SJSA1 (cell line): Measurements from ENCODE around the gene GALT. TPM values are rescaled to one million over a fixed set of nuclear protein-coding genes. Genes with fewer than 3 reads are reported as not detected.
A peak's percentile ranks its signal among the peaks of the same experiment; 100 is the strongest.

Experiments used
- DNase-seq, 2 experiments: peaks; one replicate each; pipeline ENCODE4 v3.0.0-alpha.2; 2015 to 2020; ENCODE audit warnings: low spot score in 2 of 2, low read depth in 1 of 2
- H3K27ac ChIP-seq: fragments of 250-450 bp; sonication (Bioruptor Pico); 2 replicates; pipeline ENCODE4 v1.5.1; 2020; ENCODE audit warnings: mild to moderate bottlenecking, moderate library complexity
- H3K27me3 ChIP-seq: fragments of 250-450 bp; sonication (Bioruptor Pico); replicated peaks from 2 replicates; pipeline ENCODE4 v1.5.1; 2020; ENCODE audit warnings: mild to moderate bottlenecking, moderate library complexity
- H3K36me3 ChIP-seq: fragments of 250-450 bp; sonication (Bioruptor Pico); 2 replicates; pipeline ENCODE4 v1.5.1; 2020; ENCODE audit warnings: mild to moderate bottlenecking
- H3K4me1 ChIP-seq: fragments of 250-450 bp; sonication (Bioruptor Pico); replicated peaks from 2 replicates; pipeline ENCODE4 v1.6.1; 2021; ENCODE audit warnings: mild to moderate bottlenecking
- H3K4me3 ChIP-seq: fragments of 250-450 bp; sonication (Bioruptor Pico); 2 replicates; pipeline ENCODE4 v1.5.1; 2020; ENCODE audit warnings: mild to moderate bottlenecking
- H3K9me3 ChIP-seq: fragments of 250-450 bp; sonication (Bioruptor Pico); replicated peaks from 2 replicates; pipeline ENCODE4 v1.5.1; 2020; ENCODE audit warnings: mild to moderate bottlenecking
- total RNA-seq: library from RNA; depleted of rRNA; stranded (reverse); fragments of >200 nt; shearing (Covaris generic); gene quantifications from 2 replicates; pipeline ENCODE4 v1.2.3, GENCODE V29; 2014; rRNA removed

The GALT gene
- 7.7 and 9.0 TPM in 2 replicates for total RNA-seq

DNA sequence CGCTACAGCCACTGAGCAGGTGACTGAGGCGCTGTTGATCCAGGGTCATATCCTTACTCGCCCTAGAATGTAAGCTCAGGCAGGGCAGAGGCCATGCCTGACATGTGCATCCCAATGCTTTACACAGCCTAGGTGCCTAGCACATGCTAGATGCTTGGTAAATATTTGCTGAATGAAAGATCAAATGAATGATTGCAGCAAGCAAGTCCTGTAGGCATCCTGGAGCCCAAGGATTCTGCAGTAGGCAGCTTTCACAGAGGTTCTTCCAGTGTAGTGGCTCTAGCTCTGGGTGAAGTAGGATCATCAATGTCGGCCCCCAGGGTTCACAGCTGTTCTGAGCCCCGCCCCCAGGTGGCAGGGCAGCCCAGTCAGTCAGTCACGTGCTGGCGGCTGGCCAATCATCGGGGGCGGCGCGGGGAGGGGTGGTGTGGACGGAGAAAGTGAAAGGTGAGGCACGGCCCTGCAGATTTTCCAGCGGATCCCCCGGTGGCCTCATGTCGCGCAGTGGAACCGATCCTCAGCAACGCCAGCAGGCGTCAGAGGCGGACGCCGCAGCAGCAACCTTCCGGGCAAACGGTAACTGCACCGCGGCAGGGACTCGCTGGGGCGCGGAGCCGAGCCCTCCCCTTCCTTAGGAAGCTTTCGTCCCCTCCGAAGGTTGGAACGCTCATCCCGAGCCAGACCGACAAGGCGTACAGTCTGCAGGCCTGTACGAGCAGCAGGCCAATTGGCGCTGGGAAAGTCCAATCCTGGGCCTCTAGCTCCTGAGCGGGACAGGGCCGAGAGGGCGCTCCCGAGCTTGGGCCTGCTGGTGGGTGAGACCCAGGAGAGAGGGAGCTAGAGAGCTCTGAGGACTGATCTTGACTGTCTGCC is at the start of gene GALT:
GALT (plus strand) TSS at position 465 of the 873 bp plus-strand sequence; CDS start at position 495, 30 bp downstream.
- Histone ChIP-seq H3K27ac (peak within 1 kb of the TSS; percentile 26; the same call in 1 of the 2 replicates), H3K36me3 (peaks cover 8% of the 10 kb centered on the region; the same call in 1 of the 2 replicates), H3K9me3 (no peaks in the 10 kb centered on the region), H3K4me1 (peaks cover 11% of the 10 kb centered on the region), H3K4me3 (peak within 1 kb of the TSS; percentile 70), H3K27me3 (no peaks in the 10 kb centered on the region)
- DNase-seq: peak; percentile 74 to 87

DNA sequence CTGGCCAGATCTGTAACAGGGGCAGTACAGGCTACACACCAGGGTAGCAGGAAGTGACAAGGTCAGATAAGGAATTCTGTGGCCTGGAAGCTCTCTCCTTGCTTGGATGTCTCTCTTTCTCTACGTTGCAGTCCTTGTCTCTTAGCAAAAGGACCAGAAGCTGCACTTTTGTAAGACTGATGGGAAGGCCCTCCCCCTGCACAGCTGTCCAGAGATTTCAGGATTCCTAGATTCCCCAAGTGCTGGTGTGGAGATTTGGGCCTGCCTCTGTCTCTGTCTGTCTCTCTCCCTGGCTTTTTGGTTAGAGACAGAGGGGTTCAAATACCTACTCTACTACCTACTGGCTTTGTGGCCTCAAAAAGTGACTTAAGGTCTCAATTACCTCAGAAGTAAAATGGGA is 46.9 kb upstream of the GALT start:
- Histone ChIP-seq H3K36me3 (no peaks in the 10 kb centered on the region), H3K9me3 (no peaks in the 10 kb centered on the region), H3K27me3 (no peaks in the 10 kb centered on the region), H3K27ac (no peak overlapping the region), H3K4me3 (no peak overlapping the region), H3K4me1 (no peaks in the 10 kb centered on the region)
- no peak for DNase-seq

DNA sequence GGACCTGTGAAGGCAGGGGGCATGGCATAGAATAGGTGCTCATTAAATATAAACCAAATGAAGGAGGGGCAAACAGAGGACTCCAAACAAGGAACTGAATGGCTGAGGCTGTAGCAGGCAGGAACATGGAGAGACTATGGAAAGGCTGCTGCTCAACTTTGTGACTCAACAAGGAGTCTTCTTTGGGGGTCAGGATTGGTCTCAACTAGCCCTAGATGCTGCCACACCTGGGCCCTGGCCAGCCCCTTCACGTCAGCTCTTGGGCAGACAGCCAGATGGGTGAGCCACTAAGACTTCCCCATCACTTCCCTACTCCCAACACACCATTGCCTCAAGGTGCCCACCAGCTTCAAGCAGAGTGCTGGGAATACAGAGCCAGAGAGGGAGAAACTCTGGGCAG is 45.6 kb upstream of the GALT start:
- no peaks in the 10 kb centered on the region for H3K36me3 ChIP-seq
- no peak for DNase-seq
- H3K4me1 ChIP-seq: no peaks in the 10 kb centered on the region
- H3K4me3 ChIP-seq: no peak overlapping the region
- no peaks in the 10 kb centered on the region for H3K9me3 ChIP-seq
- H3K27me3 ChIP-seq: no peaks in the 10 kb centered on the region
- H3K27ac ChIP-seq: no peak overlapping the region

DNA sequence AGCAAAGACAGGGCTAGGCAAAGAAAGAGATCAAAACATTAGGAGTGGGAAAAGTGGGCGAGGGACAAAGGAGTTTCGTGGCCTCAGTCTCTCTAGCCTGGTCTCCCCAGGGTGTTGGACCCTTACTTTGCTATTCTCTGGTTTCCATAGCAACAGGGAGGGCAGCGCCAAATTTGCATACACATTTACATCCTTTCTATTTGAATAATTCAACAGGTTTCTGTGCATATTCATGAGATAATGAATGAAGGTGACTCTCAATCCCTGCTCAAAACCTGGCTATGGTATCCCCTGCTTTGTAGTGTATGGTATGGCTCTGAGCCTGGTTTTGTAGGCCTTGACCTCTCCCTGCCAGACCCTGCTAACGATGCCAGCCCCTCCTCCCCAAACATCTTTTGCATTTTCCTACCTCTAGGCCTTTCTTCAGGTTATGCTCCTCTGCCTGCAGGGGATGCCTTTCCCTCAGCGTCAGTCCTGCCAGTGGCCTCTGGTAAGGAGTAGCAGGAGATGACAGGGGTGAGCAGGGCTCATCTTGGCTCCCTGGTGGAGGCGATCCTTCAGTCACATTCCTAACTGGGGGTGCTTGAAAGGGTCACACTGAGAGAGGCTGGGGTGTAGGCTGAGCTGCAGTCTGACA is 44.4 kb upstream of the GALT start:
- DNase-seq: no peak
- Histone ChIP-seq H3K27me3 (no peaks in the 10 kb centered on the region), H3K36me3 (no peaks in the 10 kb centered on the region), H3K27ac (no peak overlapping the region), H3K4me3 (no peak overlapping the region), H3K9me3 (no peaks in the 10 kb centered on the region), H3K4me1 (no peaks in the 10 kb centered on the region)

DNA sequence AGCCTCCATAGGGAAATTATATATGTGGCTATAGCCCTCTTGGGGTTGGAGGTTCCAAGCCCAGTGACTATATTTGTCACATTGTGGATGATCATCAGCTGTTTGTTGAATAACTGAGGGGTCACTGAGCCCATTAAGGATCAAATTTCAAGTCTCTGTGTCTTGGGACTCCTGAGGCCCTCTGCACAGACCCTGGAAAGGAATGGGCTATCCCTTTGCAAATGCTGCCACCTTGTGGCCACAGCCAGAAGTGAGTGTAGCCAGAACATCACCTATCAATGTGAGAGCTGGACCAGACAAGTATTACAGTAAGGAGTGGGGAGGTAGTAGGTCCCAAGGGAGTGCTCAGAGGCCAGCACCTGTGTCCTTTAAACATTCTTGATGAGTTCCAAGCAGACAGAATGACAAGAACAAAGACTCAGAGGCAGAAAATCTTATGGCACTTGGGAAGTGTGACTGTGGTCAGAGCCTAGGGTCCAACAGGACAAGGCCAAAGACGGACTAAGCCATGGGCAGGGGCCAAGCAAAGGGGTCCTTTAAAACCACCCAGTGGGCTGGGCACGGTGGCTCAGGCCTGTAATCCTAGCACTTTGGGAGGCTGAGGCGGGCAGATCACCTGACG is 42.8 kb upstream of the GALT start:
- Histone ChIP-seq H3K27me3 (no peaks in the 10 kb centered on the region), H3K9me3 (no peaks in the 10 kb centered on the region), H3K4me3 (no peak overlapping the region), H3K27ac (no peak overlapping the region), H3K4me1 (no peaks in the 10 kb centered on the region), H3K36me3 (no peaks in the 10 kb centered on the region)
- peak; percentile 25 to 59 for DNase-seq

DNA sequence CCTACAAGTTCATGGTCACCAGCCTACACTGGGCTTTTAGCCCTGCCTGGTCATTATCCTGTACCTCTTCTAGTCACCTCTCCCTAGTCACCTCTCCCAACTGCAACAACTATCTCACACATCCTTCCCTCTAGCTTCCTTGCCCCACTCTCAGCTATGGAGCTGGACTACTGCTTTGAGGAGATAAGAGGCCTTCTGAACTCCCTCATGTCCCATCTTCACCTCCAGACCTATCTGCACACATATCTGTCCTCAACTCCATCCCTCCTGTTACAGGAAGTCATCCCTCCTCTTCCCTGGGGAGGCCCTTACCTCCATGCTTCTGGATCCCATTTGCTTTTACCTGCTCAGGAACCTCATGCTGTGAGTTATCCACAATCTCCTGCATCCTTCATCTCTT is 40.3 kb upstream of the GALT start:
- H3K27me3 ChIP-seq: no peaks in the 10 kb centered on the region
- peaks cover 2% of the 10 kb centered on the region for H3K4me1 ChIP-seq
- H3K36me3 ChIP-seq: no peaks in the 10 kb centered on the region
- H3K9me3 ChIP-seq: no peaks in the 10 kb centered on the region
- H3K4me3 ChIP-seq: no peak overlapping the region
- no peak for DNase-seq
- H3K27ac ChIP-seq: no peak overlapping the region

DNA sequence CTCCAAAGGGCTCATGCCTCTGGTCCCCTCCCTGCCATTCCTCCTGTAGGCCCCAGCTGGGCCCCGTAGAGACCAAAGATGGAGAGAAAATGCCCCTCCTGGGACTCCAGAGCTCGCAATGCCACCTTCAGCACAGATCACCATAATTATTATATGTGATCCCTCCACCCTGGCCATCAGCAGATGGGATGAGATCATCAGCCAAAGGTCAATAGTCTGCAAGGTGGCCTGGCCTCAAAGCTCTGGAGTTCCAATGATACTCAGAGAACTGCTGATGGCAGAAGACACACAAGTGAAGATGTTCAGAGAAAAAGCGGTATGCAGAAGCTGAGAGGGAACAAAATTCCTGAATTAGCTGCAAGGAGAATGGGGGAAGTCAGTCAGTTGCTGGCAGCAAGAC is 39.6 kb upstream of the GALT start:
- no peaks in the 10 kb centered on the region for H3K9me3 ChIP-seq
- no peaks in the 10 kb centered on the region for H3K36me3 ChIP-seq
- no peak overlapping the region for H3K27ac ChIP-seq
- no peaks in the 10 kb centered on the region for H3K27me3 ChIP-seq
- H3K4me1 ChIP-seq: peaks cover 6% of the 10 kb centered on the region
- no peak for DNase-seq
- H3K4me3 ChIP-seq: no peak overlapping the region

DNA sequence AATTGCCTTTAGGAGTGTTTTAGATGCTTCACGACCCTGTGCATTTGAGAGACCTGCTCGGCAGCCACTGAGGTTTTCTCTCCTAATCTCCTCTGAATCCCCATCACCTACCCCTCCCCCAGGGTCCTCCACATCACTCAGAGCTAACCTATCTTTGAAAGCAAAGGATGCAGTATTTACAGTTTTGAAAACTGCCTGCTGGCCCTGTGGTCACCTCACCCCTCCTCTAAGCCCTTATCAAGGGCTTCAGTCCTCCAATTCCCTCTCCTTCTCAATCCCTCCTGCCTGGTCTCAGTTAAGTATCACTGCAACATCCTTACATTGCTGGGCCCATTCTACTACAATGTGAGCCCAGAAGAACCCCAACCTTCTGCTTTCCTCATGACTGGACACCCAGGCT is 39.1 kb upstream of the GALT start:
- no peak overlapping the region for H3K27ac ChIP-seq
- H3K4me1 ChIP-seq: peaks cover 8% of the 10 kb centered on the region
- no peaks in the 10 kb centered on the region for H3K9me3 ChIP-seq
- H3K27me3 ChIP-seq: no peaks in the 10 kb centered on the region
- no peak overlapping the region for H3K4me3 ChIP-seq
- no peaks in the 10 kb centered on the region for H3K36me3 ChIP-seq
- DNase-seq: no peak

DNA sequence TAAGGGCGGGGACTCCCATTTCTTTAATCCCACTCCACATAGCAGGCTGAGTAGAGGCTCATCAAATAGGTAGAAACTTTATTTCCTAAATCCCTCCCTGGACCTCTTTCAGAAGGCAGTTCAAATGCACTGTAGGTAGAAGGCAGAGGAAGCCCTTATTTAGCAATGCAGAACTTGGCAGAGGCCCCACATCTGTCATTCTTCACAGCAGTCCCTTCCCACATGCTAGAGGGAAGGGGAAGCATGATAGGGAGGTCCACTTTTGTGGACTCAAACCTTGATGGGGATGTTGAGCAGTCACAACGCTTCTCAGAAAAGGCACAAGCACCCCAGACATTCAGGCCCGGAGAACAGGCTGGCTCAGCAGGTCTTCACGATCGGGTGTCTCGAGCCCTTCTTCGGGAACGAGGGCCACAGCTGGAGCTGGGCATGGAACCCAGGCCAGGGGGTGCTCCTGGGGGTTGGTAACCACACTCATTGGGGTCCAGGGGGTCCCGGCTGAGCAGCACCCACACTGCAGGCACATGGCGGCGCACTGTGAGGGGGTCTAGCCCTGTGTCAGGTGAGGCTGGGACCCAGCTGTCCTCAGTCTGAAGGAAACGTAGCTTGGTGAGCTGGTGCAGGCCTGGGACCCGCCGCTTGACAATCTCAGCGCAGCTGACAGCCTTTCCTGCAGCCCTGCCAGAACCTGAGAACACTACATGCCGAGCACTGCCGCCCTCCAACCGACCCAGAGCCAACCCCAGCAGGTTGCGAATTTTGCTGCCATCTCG is 35.9 kb upstream of the GALT start:
- no peaks in the 10 kb centered on the region for H3K36me3 ChIP-seq
- no peak overlapping the region for H3K4me3 ChIP-seq
- H3K4me1 ChIP-seq: peaks cover 12% of the 10 kb centered on the region
- H3K27ac ChIP-seq: no peak overlapping the region
- no peak for DNase-seq
- no peaks in the 10 kb centered on the region for H3K9me3 ChIP-seq
- H3K27me3 ChIP-seq: no peaks in the 10 kb centered on the region

DNA sequence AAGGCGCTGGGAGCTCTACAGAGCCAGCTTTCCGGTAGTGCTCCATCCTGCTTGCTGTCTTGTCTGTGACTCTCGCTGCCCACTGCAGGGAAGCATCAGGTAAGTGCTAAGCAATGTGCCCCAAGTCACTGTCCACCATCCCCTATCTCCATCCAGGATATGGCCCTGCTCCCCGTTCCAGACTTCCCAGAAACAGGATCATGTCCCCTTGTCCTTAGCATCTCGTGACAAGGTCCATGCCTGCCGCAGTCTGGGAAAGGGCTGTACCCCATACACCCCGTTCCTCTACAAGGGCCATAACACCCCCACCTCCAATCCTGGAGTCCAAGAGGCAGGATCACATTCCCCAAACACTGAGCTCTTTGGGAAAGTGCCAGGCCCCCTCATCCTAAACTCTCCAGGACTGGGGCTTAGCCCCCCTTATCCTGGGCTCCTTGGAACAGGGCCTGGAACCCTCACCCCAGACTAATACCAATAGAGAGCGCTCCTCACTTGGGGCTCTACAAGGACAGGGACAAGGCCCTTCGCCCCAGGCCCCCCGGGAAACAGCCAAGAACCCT is 35.1 kb upstream of the GALT start:
- Histone ChIP-seq H3K9me3 (no peaks in the 10 kb centered on the region), H3K27ac (peak overlapping the region; percentile 52)
- no peak for DNase-seq

DNA sequence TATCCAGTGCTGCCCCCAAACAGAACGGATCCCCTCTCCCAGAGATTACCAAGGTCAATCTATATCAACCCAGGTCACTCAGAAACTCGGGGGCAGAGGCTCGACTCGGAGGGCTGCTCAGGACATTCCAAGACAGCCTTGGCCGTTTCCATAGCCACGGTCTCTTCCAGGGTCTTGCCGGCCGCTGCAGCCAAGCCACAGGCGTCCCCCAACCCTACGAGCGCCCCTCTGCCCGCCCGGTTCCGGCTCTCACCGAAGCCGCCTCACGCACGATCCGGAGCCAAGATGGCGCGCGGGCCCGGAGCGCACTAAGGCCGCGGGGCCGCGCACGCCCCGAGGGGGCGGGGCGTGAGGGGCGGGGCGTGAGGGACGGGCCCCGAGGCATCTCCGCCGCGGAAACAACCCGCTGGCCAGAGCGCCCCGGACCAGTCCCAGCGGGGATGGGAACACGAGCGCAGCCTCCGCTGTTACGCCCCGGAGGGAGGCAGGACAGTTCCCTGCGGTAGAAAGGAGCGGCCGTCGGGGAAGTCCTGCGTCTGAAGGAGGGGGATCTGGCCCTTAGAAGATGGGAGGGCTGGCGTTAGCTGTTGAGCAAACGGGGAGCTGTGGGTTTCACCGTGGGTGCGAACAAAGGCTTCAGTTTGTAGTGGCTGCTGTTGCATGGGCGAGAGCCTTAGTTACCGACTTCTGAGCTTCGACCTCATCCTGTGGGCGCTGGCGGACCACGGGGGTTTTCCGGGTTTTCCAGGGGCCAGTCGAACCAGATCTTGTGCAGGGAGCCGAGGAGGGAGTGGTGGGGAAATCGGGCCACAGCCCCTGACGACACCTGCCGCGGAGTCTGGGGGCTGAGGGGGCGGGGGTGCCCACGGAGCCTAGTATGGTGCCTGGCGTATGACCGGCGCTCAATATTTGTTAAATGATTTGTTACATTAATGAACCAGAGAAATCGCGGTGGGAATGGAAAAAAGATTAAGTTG is 34.4 kb upstream of the GALT start, which contains the start of gene RPP25L:
RPP25L (minus strand) TSS at position 287 of the 977 bp plus-strand sequence. CDS start 801 bp downstream, outside the sequence.
- H3K4me1 ChIP-seq: peaks cover 12% of the 10 kb centered on the region
- H3K9me3 ChIP-seq: no peaks in the 10 kb centered on the region
- peaks cover 3% of the 10 kb centered on the region for H3K36me3 ChIP-seq
- peak; percentile 66 to 70 for DNase-seq
- peak within 1 kb of the TSS; percentile 52 for H3K27ac ChIP-seq
- H3K4me3 ChIP-seq: peak within 1 kb of the TSS; percentile 63
- no peaks in the 10 kb centered on the region for H3K27me3 ChIP-seq

More for the DNA sequence above, 35.1 kb upstream of the GALT start:
- no peaks in the 10 kb centered on the region for H3K36me3 ChIP-seq
- H3K4me3 ChIP-seq: peak overlapping the region; percentile 63
- no peaks in the 10 kb centered on the region for H3K27me3 ChIP-seq
- peaks cover 12% of the 10 kb centered on the region for H3K4me1 ChIP-seq

DNA sequence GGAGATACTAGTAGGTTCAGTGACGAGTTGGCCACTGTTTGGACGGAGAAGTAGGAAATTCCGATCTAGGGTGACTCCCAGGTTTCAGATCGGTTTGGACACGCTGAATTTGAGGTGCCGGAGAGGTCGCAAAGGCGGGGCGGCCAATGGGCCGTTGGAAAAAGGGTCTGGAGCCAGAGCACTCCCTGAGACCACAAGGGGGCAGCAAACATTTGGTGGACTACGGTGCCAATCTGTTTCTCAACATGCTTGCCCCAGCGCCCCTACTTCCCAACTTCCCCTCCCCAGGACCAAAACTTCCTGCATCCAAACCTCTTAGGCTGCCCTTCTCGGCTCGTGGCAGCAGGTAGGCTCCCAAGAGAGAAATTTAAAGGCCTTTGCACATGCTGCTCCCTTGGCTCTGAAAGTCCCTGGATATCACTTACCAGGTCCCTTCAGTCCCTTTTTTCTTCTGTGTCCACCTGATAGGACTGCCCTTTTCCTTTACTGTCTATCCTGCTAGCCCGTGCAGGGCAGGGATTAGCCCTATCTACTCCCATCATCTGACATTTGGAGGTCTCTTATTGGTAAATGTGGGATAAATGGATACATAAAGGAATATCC is 33.6 kb upstream of the GALT start:
- Histone ChIP-seq H3K4me1 (peaks cover 12% of the 10 kb centered on the region), H3K36me3 (peaks cover 3% of the 10 kb centered on the region), H3K4me3 (peak overlapping the region; percentile 63), H3K27ac (no peak overlapping the region), H3K27me3 (no peaks in the 10 kb centered on the region), H3K9me3 (no peaks in the 10 kb centered on the region)
- DNase-seq: peak; percentile 34 to 62
